Esophagus squamous epithelium (tissue), 4 donors: ENCODE data around the gene RIT2.

Source experiments
- POLR2A ChIP-seq, 4 donors: fragments of 450-650 bp; IDR thresholded peaks; one replicate each; pipeline ENCODE4 v1.6.1; 2017; ENCODE audit warnings: antibody characterized with exemption in 4 of 4, mild to moderate bottlenecking in 4 of 4, moderate library complexity in 3 of 4
- TF ChIP-seq, protein P1 (sequence below), 6 experiments: fragments of 450-650 bp in 4 of 6; fragments of 200-600 bp in 2 of 6; sonication (generic) in 2 of 6; IDR thresholded peaks; one replicate each; pipeline ENCODE4 v1.5.1; 2016 to 2019; ENCODE audit warnings: antibody characterized with exemption in 6 of 6, mild to moderate bottlenecking in 4 of 6, moderate library complexity in 4 of 6

GRCh38 chr18:43092539-43092938 is 22.9 kb downstream of the RIT2 start:
- TF ChIP-seq, protein P1, sequence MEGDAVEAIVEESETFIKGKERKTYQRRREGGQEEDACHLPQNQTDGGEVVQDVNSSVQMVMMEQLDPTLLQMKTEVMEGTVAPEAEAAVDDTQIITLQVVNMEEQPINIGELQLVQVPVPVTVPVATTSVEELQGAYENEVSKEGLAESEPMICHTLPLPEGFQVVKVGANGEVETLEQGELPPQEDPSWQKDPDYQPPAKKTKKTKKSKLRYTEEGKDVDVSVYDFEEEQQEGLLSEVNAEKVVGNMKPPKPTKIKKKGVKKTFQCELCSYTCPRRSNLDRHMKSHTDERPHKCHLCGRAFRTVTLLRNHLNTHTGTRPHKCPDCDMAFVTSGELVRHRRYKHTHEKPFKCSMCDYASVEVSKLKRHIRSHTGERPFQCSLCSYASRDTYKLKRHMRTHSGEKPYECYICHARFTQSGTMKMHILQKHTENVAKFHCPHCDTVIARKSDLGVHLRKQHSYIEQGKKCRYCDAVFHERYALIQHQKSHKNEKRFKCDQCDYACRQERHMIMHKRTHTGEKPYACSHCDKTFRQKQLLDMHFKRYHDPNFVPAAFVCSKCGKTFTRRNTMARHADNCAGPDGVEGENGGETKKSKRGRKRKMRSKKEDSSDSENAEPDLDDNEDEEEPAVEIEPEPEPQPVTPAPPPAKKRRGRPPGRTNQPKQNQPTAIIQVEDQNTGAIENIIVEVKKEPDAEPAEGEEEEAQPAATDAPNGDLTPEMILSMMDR (IDR thresholded peaks at IDR 0.05), result no peak
- no peak for TF ChIP-seq POLR2A (IDR thresholded peaks at IDR 0.05)
